GM18907 (cell line): Measurements from ENCODE around the gene WFS1.

ENCODE experiments used
- ATAC-seq: cut with Tn5 transposase; IDR thresholded peaks from one replicate; pipeline ENCODE4 v1.9.1; 2021; ENCODE audit warnings: mild to moderate bottlenecking, moderate library complexity; ENCODE audit not compliant: unreplicated experiment

Gene WFS1

DNA sequence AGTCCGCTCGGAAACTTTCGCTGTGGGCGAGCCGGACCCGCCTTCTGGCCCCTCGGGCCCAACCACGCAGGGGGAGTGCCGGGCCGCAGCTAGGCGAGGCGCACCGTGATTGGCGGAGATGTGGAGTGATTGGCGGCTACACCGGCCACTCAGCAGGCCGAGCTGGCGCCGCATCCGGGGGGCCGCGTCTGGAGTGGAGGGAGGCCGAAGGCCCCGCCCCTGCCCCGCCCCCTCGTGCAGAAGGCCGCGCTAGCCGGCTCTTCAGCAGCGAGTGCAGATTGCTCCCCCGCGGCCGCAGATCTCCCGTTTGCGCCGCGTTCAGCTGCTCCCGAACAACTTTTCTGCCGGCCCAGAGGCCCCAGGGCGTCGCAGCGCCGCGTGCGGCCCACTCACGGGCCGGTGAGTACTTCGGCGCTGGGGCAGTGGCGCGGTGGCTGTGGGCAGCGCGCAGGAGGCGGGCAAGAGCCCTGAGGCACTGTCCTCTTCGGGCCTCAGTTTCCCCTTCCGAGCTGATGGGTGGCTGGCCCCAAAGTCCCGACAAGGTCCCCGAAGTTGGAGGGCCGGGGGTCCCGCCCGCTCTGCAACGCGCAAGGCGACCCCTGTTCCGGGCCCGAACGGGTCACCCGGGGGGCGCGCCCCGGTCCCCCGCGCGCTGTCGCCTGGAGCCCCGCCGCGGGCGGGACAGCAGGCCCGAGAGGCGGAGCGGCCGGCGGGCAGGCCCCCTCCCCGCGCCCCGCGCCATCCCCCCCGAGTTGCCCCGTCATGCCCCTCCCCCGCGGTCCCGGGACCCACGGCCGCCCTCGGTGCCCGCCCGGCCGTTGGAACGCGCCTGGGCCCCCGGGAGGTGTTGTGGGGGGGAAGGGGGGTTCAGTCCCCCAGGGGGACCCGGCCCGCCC is at the start of gene WFS1:
Gene WFS1, plus strand, starts transcription at position 235 of the 896 bp plus-strand sequence. CDS start 7,606 bp downstream, outside the sequence.
- ATAC-seq, result peak; percentile 100

DNA sequence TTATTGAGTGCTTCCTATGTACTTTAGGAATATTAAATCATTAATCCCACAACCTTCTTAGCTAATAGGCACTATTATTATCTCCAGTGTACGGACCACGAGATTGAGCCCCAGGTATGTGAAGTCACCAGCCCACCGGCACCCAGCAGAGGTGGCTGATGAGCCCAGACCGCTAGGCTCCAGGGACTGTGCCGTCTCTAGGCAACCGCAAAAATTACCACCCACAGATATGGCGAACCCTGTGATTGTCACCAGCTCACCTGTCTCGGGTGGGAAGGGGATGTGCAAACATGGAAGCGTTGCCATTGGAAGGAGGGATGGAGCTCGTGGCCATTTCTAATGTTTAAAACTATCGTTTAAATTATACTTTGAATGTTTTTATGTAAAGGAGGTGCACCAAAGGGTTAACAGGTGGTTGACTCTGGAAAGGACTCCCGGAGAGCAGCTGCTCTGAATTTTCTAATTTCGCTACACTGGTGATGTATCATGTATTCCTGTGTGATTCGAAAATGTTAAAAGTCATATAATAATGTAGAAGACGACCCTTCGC is 48.3 kb upstream of the WFS1 start:
- ATAC-seq, result no peak

- no peak for ATAC-seq
Measured at GRCh38 chr4:6221851-6222760, 47.5 kb upstream of the WFS1 start.

- no peak for ATAC-seq
Measured at GRCh38 chr4:6222761-6223292, 46.8 kb upstream of the WFS1 start.

DNA sequence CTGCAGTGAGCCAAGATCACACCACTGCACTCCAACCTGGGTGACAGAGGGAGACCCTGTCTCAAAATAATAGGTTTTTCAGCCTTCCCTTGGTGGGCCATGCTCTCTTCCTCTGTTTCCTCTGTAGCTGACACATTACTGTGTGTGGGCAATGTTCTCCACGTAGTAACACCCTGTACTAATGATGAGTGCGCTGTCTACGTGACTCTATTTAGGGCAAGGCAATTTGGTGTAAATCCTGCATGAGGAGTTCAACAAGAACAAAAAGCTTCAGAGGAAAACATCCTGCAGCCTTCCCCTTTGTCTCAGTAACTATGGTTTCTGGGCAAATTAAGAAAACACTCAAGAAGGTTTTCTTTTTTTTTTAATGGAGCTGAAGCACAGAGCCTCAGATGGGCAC is 44.9 kb upstream of the WFS1 start:
- ATAC-seq, result no peak

- ATAC-seq, result no peak
Measured at GRCh38 chr4:6225469-6225868, 44.2 kb upstream of the WFS1 start.

DNA sequence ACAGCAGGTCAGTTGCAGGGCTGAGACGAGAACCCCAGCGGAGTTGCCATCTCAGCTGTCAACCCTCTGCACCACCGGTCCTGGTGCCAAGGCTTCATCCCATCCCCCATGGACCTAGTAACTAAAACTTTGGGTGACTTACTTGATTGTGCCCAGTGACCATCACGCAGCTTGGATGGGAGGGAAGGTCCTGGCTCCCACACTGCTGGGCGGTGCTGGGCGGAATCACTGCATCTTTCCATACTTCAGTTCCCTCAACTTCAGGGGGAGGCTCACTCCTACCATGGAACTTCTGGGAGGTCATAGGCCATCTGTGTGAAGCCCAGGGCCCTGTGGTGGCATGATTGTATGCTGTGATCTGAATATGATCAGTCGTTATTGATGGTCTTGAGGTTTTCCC is 43.1 kb upstream of the WFS1 start:
- ATAC-seq, result no peak

GRCh38 chr4:6227412-6228157 is 42.1 kb upstream of the WFS1 start:
- ATAC-seq, result no peak

DNA sequence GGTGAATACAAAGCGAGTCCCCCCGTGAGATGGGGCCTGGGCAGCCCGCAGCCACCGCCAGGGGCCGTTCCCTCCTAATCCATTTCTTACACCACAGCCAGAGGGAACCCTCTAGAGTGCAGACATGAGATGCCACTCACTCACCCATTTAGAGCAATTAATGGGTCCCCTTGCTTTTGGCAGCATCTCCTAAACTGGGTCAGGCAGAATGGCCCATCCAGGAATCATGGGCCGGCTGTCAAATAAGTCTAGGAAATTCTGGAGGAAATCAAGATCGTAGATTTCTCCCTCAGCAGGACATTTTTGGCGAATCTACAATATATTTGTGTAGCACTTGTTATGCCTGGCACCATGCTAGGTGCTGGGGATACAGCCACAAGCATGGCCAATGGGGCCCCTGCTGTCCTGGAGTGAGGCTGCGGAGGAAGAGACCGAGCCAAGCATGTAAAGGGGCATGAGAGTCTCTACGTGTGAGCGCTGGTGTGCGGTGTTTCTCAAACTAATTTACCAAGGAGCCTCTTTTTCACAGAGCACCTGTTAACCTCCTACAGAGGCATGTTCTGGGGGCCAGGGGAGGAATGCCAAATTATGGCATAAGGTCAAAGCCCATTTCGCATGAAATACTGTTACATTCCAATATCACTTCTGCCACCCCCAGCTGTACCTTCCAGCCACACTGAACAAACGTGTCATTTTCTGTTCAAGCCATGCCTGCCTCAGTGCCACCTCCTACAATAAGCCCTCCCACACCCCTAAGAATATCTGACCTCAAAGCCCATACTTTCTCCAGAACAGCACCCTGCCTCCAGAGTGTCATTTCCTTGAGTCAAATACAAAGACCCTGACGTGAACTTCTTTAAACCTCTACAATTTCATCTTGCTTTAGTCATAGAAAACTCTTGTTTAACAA is 41.2 kb upstream of the WFS1 start:
- ATAC-seq, result no peak

- ATAC-seq, result no peak
Measured at GRCh38 chr4:6229095-6229494, 40.6 kb upstream of the WFS1 start.

GRCh38 chr4:6229671-6230501 is 39.8 kb upstream of the WFS1 start:
- no peak for ATAC-seq

DNA sequence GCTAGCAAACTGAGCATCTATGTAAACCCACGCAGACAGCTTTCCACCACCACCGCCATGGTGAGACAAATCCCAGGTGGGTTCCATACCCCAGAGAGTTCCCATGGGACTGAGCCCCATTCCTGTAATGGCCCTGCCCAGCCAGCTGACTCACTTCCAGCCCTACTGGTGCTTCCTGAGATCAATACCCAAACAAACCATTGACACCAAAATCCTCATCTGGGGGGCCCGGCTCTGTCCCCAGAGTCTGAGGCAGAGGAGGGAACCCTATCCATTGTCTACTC is 39.2 kb upstream of the WFS1 start:
- no peak for ATAC-seq

- no peak for ATAC-seq
Measured at GRCh38 chr4:6230827-6231662, 38.6 kb upstream of the WFS1 start.

GRCh38 chr4:6231663-6232165 is 37.9 kb upstream of the WFS1 start:
- ATAC-seq, result no peak

DNA sequence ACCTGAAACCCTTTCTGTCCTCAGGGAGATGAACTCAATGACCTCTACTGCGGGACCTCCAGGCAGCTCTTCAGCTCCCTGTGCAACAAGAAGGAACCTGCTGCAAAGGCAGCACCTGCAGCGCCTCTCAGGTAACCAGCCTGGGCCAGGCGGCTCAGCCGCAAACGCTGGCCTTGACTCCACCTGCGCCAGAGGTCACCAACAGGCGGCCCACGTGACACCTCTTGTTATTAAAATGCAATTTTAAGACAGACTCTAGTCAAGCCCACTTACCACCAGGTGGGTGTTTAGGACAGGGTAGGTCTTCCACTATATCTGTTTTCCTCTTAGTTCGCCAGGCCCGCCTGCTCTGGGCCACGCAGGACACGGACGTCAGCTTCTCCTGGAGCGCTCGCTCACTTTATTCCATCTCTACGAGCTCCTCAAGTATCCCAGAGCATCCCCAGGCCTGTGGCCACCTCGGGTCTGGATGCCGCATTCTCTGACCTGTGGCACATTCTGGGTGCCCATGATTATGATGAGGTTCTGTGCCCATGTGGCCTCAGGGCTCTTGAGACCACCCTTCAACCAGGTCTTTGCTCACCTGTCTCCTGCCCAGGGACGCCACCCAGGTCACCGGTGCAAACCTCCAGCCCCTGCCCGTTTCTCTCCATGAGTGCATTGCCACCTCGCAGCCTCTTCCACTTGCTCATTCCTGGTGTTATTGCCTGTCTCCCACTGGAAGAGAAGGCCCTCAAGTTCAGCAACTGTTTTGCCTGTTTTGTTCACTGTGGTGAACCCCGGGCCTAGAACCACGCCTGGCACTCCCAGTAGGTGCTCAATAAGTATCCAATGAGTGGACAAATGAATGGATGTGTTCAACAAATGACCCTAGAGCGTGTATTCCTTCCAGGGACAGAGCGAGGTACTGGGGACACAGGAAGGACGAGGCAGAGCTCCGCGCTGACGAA is 36.5 kb upstream of the WFS1 start:
- ATAC-seq, result no peak

DNA sequence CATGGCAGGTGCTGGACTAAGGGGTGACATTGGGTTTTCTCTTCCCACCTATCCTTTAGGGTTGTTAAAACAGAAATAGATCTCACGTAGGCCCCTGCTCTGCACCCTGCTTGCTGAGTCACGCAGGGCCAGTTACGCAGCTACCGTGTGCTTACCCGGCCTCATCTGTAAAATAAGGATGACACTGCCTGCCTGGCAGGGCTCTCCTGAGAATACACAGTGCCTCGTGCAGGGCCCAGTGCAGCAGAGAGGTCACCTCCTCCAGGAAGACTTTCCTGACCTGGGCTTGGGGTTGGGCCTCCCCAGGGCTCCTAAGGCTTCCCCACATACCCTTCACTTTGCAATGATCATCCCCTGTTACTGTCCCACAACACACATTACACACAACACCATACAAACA is 35.7 kb upstream of the WFS1 start:
- ATAC-seq, result no peak

- ATAC-seq, result no peak
Measured at GRCh38 chr4:6235012-6235411, 34.6 kb upstream of the WFS1 start.
